GM21825 (cell line): ENCODE results near the gene PCP2.

Source experiments
- ATAC-seq: cut with Tn5 transposase; IDR thresholded peaks from one replicate; pipeline ENCODE4 v1.9.1; 2021; ENCODE audit warnings: mild to moderate bottlenecking, moderate library complexity; ENCODE audit not compliant: unreplicated experiment

The PCP2 gene

DNA sequence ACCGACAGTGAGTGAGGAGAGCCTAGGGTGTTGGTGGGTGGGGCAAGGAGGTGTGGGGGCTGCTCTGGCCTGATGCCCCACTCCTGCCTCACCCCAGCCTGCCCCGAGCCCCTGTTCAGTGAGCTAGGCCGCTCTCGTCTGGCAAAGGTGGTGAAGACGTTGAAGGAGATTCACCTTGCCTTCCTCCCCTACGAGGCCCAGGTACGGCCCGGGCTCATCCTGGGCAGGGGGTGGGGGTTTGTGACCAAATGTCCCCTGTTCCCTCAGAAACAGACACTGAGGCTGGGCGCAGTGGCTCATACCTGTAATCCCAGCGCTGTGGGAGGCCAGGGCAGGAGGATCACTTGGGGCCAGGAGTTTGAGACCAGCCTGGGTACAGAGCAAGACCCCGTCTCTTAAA lies 7.3 kb upstream of the PCP2 start:
- ATAC-seq = no peak

DNA sequence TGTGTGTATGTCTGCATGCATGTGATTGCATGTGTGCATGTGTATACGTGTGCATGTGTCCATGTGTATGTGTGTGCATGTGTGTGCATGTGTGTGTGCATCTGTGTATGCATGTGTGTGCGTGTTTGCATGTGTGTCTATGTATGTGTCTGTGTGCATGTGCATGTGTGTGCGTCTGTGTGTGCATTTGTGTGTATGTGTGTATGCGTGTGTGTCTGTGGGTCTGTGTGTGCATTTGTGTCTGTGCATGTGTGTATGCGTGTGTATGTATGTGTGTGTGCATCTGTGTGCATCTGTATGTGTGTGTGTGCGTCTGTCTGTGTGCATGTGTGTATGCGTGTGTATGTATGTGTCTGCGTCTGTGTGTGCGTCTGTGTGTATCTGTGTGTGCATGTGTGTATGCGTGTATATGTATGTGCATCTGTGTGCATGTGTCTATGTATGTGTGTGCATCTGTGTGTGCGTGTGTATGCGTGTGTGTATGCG lies 6.4 kb upstream of the PCP2 start:
- ATAC-seq = no peak

DNA sequence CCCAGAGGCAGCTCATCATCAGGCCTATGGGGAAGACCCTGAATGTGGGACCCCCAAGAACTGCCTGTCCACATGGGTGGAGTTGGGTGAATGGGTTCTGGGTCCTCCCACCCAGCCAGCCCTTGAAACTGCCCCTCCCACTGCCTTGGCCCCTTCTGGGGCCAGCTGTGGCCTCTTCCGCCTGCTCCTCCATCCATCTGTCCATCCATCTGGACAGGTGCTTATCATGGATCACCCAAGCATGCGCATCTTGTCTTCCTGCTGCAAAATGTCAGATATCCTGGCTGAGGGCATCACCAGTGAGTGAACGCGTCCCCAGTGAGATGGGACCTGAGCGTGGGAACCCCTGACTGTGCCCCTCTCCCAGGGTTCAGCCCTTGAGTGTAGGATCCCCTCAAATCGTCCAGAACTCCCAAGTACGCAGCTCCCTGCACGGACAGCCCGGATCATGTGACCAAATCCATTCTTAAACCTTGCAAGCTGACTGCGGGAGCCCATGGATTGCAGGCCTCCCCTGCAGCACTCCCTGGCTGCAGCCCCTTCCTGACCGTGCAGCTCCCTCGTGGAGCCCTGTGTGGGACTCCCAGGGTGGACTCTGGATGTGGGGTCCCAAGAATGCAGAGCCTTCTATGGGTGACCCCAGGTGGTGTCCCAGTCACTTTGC lies 5.4 kb upstream of the PCP2 start:
- ATAC-seq = no peak

- ATAC-seq = no peak
Measured at GRCh38 chr19:7637374-7638256, 4.1 kb upstream of the PCP2 start.

GRCh38 chr19:7636691-7637373 lies 3.3 kb upstream of the PCP2 start, which contains the start of gene STXBP2:
Gene STXBP2, plus strand, starts transcription at chr19:7637110. Its CDS starts 40 bp downstream, at chr19:7637150.
- ATAC-seq = peak; percentile 59

GRCh38 chr19:7636317-7636690 lies 2.8 kb upstream of the PCP2 start:
- ATAC-seq = no peak

- no peak for ATAC-seq
Measured at GRCh38 chr19:7635670-7636069, 2.2 kb upstream of the PCP2 start.

DNA sequence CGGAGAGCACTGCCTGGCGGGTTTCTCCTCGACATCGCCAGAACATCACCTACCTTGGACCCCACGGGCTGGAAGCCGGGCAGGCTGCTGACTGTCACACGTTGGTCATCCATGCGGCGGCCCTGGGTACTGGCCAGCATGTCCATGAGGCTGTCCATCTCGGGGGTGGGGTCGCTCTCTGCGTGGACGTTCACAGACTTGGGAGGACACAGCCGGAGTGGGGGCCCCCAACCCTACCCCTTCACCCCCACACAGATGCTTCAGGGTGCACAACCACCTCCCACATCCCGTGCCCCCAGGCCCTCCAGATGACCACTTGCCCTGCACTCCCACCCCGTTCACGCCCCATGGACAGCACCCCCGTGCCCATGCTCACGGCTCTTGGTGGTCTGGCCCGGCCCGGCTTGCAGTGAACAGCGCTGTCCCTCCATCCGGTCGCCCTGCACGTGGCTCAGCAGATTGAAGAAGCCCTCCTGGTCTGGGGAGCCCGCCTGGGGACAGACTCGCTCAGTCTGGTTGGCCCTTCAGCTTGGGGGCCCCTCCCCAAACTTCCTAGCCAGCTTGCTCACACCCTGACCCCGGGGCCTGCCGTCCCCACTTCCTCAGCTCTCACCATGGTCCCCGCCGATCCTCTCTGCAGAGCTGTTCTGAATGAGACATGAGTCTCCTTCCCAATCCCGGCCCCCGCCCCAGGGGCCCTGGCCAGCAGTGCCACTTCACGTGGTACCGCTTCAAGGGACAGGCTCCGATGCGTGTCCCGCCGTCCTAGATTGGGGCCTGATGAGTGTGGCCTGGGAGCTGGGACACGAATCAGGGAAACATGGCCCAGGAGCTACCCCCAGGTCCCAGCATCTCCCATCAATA lies 947 bp downstream of the PCP2 start:
- no peak for ATAC-seq

DNA sequence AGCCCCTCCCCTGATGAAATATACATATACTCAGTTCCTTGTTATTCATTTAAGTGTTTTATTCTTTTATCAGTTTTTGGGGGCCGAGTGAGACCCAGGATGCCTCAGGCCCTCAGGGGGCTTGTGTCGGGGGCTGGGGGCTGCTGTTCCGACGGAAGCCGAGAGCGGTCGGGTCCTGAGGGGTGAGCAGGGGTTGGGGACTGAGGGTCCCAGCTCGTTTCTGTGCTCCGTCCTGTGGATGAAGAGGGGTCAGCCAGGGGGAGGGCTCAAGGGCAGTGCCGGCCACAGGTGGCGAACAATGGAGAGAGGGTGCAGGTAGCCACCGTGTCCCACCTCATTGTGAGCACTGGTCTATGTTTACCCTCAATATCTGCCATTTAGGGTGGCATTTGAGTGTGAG lies 1.9 kb downstream of the PCP2 start:
- ATAC-seq = no peak

DNA sequence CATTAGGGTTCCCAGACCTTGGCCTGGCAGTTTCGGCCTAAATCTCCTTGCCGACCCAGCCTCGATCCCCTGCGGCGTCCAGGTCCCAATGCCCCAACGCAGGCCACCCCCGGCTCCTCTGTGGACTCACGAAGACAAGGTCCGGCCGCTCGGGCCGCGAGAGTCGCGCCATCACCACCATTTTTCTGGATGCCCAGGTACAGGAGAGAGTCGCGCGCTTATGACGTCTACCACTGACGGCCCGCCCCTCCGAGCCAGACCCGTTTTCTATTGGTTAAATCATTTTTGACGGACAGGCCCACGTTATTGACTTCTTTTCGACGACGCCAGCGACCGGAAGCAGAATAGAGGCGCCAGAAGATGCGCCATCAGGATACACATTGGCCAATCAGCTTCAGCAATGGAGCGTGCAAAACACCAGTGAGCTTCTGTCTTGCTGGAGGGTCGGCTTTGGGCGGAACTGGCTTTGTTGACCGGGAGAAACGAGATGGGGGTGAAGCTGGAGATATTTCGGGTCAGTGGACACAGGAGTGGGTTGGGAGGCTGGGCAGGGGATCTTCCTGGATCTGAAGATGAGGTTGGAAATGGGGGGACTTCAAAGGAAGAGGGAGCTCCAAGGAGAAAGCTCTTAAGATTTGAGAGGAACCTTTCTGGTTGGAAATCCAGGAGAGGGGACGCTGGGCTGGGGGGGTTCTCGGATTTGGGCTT lies 4.0 kb downstream of the PCP2 start, which contains the start of the genes PET100 and XAB2:
Gene PET100, plus strand, starts transcription at position 447 of the 708 bp plus-strand sequence. Its CDS starts 41 bp downstream, at position 488.
Gene XAB2, minus strand, starts transcription at position 199 of the 708 bp plus-strand sequence. Its CDS starts 18 bp downstream, at position 181.
- ATAC-seq = peak; percentile 86

DNA sequence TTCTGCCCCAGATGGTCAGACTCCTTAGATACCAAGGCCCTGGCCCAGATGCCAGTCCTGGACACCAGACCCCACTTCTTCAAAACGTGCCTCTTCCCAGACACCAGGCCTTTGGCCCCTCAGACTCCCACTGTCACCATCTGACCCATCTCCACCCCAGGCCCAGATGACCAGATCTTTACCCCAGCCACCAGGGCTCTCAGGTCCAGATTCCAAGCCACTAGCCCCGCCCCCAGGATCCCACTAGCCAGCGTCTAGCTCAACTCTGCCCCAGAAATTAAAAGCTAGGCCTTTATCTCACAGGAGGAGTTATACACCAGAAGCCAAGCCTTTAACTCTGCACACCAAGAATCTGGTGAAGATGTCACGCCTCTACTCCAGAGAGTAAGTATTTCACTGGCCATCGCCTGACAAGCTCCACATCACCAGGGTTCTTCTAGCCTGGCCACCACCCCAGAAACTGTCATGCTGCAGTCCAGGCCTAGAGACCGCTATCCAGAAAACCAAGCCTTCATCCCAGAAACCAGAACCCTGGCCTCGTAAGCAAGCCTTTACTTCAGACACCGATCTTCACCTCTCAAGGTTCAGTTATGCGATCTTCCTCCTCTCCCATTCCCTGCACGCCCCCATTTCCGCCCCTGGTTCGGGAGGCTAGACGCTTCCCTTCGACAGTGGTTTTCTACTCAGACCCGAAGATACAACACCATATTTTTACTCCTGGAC lies 4.8 kb downstream of the PCP2 start:
- no peak for ATAC-seq

- no peak for ATAC-seq
Measured at GRCh38 chr19:7627166-7627565, 6.4 kb downstream of the PCP2 start.

GRCh38 chr19:7625763-7626372 lies 7.7 kb downstream of the PCP2 start:
- no peak for ATAC-seq

DNA sequence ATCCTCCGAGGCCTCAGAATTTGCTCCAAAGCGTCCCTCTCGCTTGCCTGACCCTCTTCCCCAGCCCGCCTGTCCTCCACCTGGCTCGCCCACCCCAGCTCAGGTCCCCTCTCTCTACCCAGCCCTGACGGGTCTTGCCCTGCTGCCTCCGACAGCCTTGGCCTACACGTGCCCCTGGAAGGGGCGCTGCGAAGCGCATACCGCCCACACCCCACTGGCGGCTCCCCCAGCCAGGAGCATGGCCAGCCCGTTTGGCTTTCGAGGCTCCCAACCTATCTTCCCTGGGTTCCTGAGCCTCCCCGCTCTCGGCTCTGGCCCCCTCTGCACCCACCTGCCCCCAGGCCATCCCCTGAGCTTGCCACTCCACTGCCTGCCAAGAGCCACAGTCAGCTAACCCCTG lies 8.7 kb downstream of the PCP2 start:
- no peak for ATAC-seq

DNA sequence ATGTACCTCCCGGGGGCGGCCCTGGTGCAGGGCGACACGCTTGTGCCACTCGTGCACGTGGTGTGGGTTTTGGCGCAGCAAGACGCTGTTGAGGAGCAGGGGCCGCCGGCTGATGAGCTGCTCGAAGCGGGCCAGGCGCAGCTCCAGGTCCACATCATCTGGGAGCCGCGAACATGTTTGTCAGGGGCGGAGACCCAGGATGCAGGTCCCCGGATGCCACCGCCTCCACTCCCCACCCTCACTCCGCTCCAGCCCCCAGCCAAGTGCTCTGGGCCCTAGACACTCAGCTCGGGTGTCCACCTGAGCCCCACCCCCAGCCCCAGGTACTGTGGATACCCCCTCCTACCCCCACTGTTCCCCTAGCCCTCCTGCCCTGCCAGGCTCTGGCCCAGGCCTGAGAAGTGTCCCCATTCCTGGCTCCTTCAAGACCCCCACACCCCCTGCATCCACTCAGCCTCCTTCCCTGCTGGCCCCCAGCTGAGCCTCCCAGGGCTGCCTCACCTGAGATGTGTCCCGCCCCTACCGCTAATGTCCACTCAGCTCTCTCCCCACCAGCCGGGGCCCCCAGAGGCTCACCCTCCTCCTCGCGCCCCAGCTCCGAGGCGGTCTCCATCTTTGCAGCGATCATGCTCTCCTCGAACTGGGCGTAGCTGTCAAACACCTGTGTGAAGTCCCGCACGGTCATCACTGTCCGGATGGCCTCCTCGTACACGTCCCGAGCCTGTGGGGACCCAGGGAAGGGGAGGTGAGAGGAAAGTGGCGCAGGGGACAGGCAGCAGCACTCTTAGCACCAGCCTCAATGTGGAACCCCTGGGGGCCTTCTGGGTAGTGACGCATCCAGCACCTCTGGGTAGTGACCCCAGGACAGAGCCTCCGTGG lies 9.6 kb downstream of the PCP2 start:
- ATAC-seq = no peak

- no peak for ATAC-seq
Measured at GRCh38 chr19:7622933-7623685, 10.4 kb downstream of the PCP2 start.
